Activated CD8-positive, alpha-beta T cell treated with anti-CD3 and anti-CD28 coated beads for 36 hours (primary cell): Measurements from ENCODE around the gene SLC24A3. TPM values are rescaled to one million over a fixed set of nuclear protein-coding genes. Genes with fewer than 3 reads are reported as not detected.

ENCODE experiments used
- ATAC-seq: fragments of 200-7000 bp; cut with Tn5 transposase; one replicate; pipeline ENCODE4 v1.10.0; 2021; ENCODE audit warnings: mild to moderate bottlenecking, moderate library complexity
- CTCF ChIA-PET: fragments of 350-600 bp; sonication (Branson Sonifier 250); formaldehyde crosslinking; loops from one replicate; lab custom pipeline; 2021; ENCODE audit warnings: antibody characterized with exemption; lab: Charles Lee
- POLR2A ChIA-PET: fragments of 350-600 bp; sonication (Branson Sonifier 250); formaldehyde crosslinking; loops from one replicate; lab custom pipeline; 2021; ENCODE audit warnings: antibody characterized with exemption; lab: Charles Lee
- DNase-seq: peaks from one replicate; pipeline ENCODE4 v3.0.0-alpha.2; 2020
- H3K27ac Mint-ChIP-seq: one replicate; pipeline ENCODE4 v1.8.0; 2021; ENCODE audit warnings: mild to moderate bottlenecking, mixed read lengths
- H3K27me3 Mint-ChIP-seq: one replicate; pipeline ENCODE4 v1.8.0; 2021; ENCODE audit warnings: mixed read lengths
- H3K36me3 Mint-ChIP-seq: one replicate; pipeline ENCODE4 v1.8.0; 2021; ENCODE audit warnings: low read depth, mixed read lengths
- H3K4me1 Mint-ChIP-seq: one replicate; pipeline ENCODE4 v1.8.0; 2021; ENCODE audit warnings: low read depth, mixed read lengths
- H3K4me3 Mint-ChIP-seq: one replicate; pipeline ENCODE4 v1.8.0; 2021; ENCODE audit warnings: mild to moderate bottlenecking, moderate library complexity, mixed read lengths
- H3K9me3 Mint-ChIP-seq: one replicate; pipeline ENCODE4 v1.8.0; 2021; ENCODE audit warnings: mixed read lengths
- CTCF ChIP-seq: fragments of 200-600 bp; IDR thresholded peaks from one replicate; pipeline ENCODE4 v1.8.0; 2022; ENCODE audit warnings: antibody characterized with exemption, mild to moderate bottlenecking
- intact Hi-C: fragments of 100-400 bp; cut with micrococcal nuclease; formaldehyde crosslinking; loops from one replicate; pipeline ENCODE4 v1.10.0; 2022
- total RNA-seq, 2 experiments: library from RNA; stranded (reverse); gene quantifications; one replicate each; pipeline ENCODE4 v1.2.3, GENCODE V29; 2021

SLC24A3 gene
- total RNA-seq, 2 experiments from 2014 or later = not detected

GRCh38 chr20:19491241-19491640 is 278.8 kb downstream of the SLC24A3 start:
- Mint-ChIP-seq H3K27ac (no peak overlapping the region), H3K27me3 (no peaks in the 10 kb centered on the region), H3K4me1 (no peaks in the 10 kb centered on the region), H3K4me3 (no peak overlapping the region), H3K9me3 (no peaks in the 10 kb centered on the region), H3K36me3 (no peaks in the 10 kb centered on the region)
- intact Hi-C loops = no loop called here
- no peak for ATAC-seq
- CTCF ChIA-PET = no interaction called here
- POLR2A ChIA-PET = no interaction called here
- TF ChIP-seq CTCF = no peak
- no peak for DNase-seq

DNA sequence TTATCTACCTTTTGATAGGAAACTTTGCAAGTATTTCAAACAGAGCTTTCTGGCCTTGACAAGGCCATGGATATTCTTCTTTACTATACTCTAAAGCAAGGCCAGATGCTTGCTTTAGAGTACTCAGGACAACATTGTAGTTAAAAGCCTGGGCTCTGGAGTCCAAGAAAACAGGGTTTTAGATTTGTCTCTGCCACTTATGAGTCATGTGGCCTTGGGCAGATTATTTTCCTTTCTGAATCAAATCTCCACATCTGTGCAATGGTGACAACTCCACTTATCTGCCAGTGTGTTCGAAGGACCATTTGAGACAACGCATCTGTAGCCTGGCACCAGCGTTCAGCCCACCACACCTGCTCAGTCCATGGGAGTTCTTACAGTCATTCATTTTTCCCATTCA is 279.7 kb downstream of the SLC24A3 start:
- ATAC-seq (no peak), DNase-seq (no peak)
- no peaks in the 10 kb centered on the region for H3K4me1 Mint-ChIP-seq
- ChIA-PET CTCF (no interaction called here), POLR2A (no interaction called here)
- no peak overlapping the region for H3K4me3 Mint-ChIP-seq
- no peak overlapping the region for H3K27ac Mint-ChIP-seq
- no peaks in the 10 kb centered on the region for H3K9me3 Mint-ChIP-seq
- intact Hi-C loops = no loop called here
- no peak for TF ChIP-seq CTCF
- H3K36me3 Mint-ChIP-seq = no peaks in the 10 kb centered on the region
- H3K27me3 Mint-ChIP-seq = no peaks in the 10 kb centered on the region

DNA sequence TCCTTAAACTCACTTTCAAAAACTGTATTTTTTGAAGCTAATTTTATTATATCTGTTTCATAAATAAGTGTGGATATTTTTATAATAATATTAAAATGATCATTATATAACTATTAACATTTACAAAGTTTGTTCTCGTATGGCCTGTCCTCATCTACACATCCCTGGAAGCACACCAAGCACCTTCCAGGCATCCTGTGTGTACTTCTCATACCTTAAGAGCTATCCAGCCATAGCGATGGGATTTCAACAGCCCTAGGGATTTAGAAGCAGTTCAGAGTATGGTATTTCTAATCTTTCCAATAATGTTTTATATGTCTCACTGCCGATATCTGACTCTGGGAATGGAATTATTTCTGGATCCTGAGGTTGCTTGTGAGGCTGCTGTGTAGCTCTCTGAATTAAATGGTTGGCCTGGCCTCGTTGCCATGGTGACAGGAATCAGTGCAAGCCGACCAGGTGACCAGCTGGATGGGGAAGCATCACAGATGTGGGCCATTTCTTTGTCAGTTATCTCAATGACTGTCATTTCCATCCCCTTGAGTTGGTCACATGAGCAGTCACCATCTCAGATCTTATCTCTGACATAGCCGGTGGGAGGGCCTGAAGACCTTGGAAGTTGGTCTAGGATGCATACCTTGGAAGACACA is 280.4 kb downstream of the SLC24A3 start:
- Mint-ChIP-seq H3K27ac (no peak overlapping the region), H3K27me3 (no peaks in the 10 kb centered on the region), H3K9me3 (no peaks in the 10 kb centered on the region), H3K4me1 (no peaks in the 10 kb centered on the region), H3K4me3 (no peak overlapping the region), H3K36me3 (no peaks in the 10 kb centered on the region)
- intact Hi-C loops = no loop called here
- POLR2A ChIA-PET = no interaction called here
- DNase-seq = no peak
- TF ChIP-seq CTCF = no peak
- CTCF ChIA-PET = no interaction called here
- no peak for ATAC-seq

- Mint-ChIP-seq H3K4me1 (no peaks in the 10 kb centered on the region), H3K27ac (no peak overlapping the region), H3K27me3 (no peaks in the 10 kb centered on the region), H3K9me3 (no peaks in the 10 kb centered on the region), H3K4me3 (no peak overlapping the region), H3K36me3 (no peaks in the 10 kb centered on the region)
- POLR2A ChIA-PET = no interaction called here
- TF ChIP-seq CTCF = no peak
- intact Hi-C loops = no loop called here
- ATAC-seq (no peak), DNase-seq (no peak)
- CTCF ChIA-PET = interaction anchor here (0.9 kb wide), 1 partner anchor 10 kb away, joined by 4 read pairs; no protein-coding TSS in a partner anchor
These were observed 281.5 kb downstream of the SLC24A3 start for GRCh38 chr20:19493794-19494495.

DNA sequence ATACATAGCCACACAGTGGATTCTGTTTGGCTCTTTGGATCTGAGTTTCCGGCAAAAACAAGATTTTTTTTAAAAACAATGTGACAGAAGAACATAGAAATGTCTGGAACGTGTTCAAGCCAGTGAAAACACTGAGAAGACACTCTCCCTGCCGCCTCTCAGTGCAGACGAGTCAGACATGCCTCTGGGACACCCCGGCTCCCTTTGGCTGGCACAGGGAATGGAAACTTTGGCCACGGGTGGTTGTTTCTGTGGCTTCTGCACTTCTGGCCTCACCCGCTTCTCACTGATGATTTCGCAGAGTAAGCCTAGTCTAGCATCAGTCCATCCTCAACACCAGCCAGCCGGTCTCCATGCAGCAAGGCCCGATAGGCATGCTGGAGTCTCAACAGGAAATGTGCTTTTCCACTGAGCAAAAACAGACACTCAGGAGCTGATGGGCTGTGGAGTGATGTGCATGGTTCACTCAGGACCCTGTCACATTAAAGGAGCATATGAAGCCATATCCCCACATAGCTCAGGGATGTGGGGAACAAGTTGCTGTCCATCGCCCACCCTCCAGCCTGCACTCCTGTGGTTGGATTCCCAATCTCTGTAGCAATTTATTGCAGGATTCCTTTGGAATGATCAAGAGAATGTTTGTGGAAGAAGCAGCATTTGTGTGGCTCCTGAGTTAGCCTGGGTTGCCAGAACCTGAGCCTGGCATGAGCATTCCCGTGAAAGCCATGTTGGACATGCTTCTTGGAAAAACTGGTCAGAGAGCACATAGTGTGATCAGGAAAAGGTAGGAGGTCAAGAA is 283.7 kb downstream of the SLC24A3 start:
- CTCF ChIA-PET = no interaction called here
- no peak for ATAC-seq
- H3K36me3 Mint-ChIP-seq = no peaks in the 10 kb centered on the region

More for the DNA sequence above, 283.7 kb downstream of the SLC24A3 start:
- Mint-ChIP-seq H3K27me3 (no peaks in the 10 kb centered on the region), H3K4me1 (no peaks in the 10 kb centered on the region), H3K27ac (no peak overlapping the region), H3K4me3 (no peak overlapping the region), H3K9me3 (no peaks in the 10 kb centered on the region)
- TF ChIP-seq CTCF = no peak
- POLR2A ChIA-PET = no interaction called here
- intact Hi-C loops = no loop called here
- no peak for DNase-seq
